Upper lobe of left lung (tissue), 6 donors: Measurements from ENCODE around the gene CHI3L1. TPM values are rescaled to one million over a fixed set of nuclear protein-coding genes. Genes with fewer than 3 reads are reported as not detected.

Source experiments
- ATAC-seq, 2 donors: fragments of 200-7000 bp; cut with Tn5 transposase; one replicate each; pipeline ENCODE4 v1.9.1; 2022; ENCODE audit warnings: mild to moderate bottlenecking in 2 of 2, moderate library complexity in 2 of 2; ENCODE audit not compliant: low FRiP score in 2 of 2
- DNase-seq, 2 donors: peaks; one replicate each; pipeline ENCODE4 v3.0.0-alpha.2; 2019 to 2020
- H3K27ac ChIP-seq, 4 donors: fragments of 200-600 bp; sonication (generic); one replicate each; pipeline ENCODE4 v1.5.1; 2016 to 2019
- H3K27me3 ChIP-seq, 4 donors: fragments of 200-600 bp; sonication (generic); one replicate each; pipeline ENCODE4 v1.5.1; 2017 to 2019
- H3K36me3 ChIP-seq, 4 donors: fragments of 200-600 bp; sonication (generic); one replicate each; pipeline ENCODE4 v1.5.1; 2016 to 2019
- H3K4me1 ChIP-seq, 4 donors: fragments of 200-600 bp; sonication (generic); one replicate each; pipeline ENCODE4 v1.5.1; 2018 to 2019
- H3K4me3 ChIP-seq, 4 donors: fragments of 200-600 bp; sonication (generic); one replicate each; pipeline ENCODE4 v1.5.1; 2017 to 2019; ENCODE audit warnings: mild to moderate bottlenecking in 2 of 4, moderate library complexity in 1 of 4
- H3K9me3 ChIP-seq, 4 donors: fragments of 200-600 bp; sonication (generic); one replicate each; pipeline ENCODE4 v1.5.1; 2018 to 2019
- CTCF ChIP-seq, 6 experiments: fragments of 450-650 bp in 4 of 6; fragments of 200-600 bp in 2 of 6; sonication (generic) in 2 of 6; IDR thresholded peaks; one replicate each; pipeline ENCODE4 v1.5.1; 2016 to 2019; ENCODE audit warnings: antibody characterized with exemption in 6 of 6
- EP300 ChIP-seq, 4 donors: sonication (generic); formaldehyde crosslinking; IDR thresholded peaks; one replicate each; pipeline ENCODE4 v1.5.1; 2017; ENCODE audit warnings: antibody characterized with exemption in 4 of 4, control low read depth in 2 of 4
- POLR2A ChIP-seq, 4 donors: fragments of 450-650 bp; IDR thresholded peaks; one replicate each; pipeline ENCODE4 v1.5.1; 2016 to 2017; ENCODE audit warnings: antibody characterized with exemption in 4 of 4, mild to moderate bottlenecking in 2 of 4
- POLR2AphosphoS5 ChIP-seq, 2 donors: sonication (generic); formaldehyde crosslinking; IDR thresholded peaks; one replicate each; pipeline ENCODE4 v1.5.1; 2017; ENCODE audit warnings: antibody characterized with exemption in 2 of 2
- WGBS, 2 donors: methylation state at CpG; one replicate each; pipeline ENCODE4 v1.1.5; 2017 to 2018; 5-methylcytosine and 5-hydroxymethylcytosine counted together
- total RNA-seq, 6 donors: library from RNA; depleted of rRNA in 4 of 6; stranded (reverse); fragments of >200 nt in 4 of 6; gene quantifications; one replicate each; pipeline versions ENCODE4 v1.1.0 to v1.2.1, GENCODE V29; 2016 to 2021
- donor health status: DM: no; HTN: no; CAD: no; lungs with moderate emphysema.
- donor health status: DM: no; HTN: yes; CAD: no; lungs with severe emphysema.

CHI3L1 gene
- total RNA-seq, 6 donors from 2014 or later, result 12.3 to 68.4 (median 52.4) TPM

DNA sequence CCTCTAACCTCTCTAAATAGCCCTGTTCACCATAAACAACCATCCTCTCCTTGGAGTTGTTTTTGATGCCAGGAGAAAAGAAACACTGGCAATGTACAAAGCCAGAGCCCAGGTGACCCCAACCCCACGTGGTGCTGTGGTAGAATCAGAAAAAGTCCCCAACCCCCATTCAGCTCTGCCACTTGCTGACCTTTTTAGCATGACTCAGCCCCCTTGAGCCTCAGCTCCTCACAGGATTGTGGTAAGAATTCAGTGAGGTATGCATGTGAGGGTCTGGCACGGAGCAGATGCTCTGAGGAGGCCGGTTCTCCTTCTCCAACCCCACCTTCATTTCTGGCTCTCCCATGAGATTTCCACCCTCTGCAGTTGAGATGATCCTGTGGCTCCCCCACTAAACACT, 11.1 kb upstream of the CHI3L1 start:
- ATAC-seq, result no peak
- WGBS, 2 donors, result 37 to 46% methylated on average over 3 of the region's 3 CpGs
- TF ChIP-seq POLR2AphosphoS5 (IDR thresholded peaks at IDR 0.05), result no peak
- TF ChIP-seq EP300 (IDR thresholded peaks at IDR 0.05), result no peak
- TF ChIP-seq POLR2A (IDR thresholded peaks at IDR 0.05), result no peak
- TF ChIP-seq CTCF (IDR thresholded peaks at IDR 0.05), result no peak

DNA sequence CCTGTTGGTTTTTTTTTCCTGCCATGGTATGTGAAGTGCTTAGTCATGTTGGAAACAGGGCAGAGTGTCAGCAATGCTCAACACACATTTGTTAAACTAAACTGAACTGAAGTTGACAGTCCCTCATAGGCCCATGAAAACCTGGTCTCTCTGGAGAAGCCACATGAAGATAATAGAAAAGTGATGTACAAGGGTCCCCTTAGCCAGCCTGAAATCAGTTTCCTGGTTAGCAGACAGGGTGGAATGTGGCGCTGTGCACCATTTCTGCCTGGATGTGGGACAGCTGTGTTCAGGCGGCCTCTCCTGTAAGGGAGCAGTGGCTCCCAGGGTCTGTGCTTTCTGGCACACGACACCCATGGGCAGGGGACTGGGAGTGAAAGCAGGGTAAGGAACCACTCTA, 9.9 kb upstream of the CHI3L1 start:
- ATAC-seq, result no peak
- no peak for DNase-seq
- TF ChIP-seq EP300 (IDR thresholded peaks at IDR 0.05) (no peak), POLR2AphosphoS5 (IDR thresholded peaks at IDR 0.05) (no peak), POLR2A (IDR thresholded peaks at IDR 0.05) (no peak), CTCF (IDR thresholded peaks at IDR 0.05) (no peak)
- Histone ChIP-seq H3K27me3 (no peaks in the 10 kb centered on the region), H3K9me3 (no peaks in the 10 kb centered on the region), H3K36me3 (no peaks in the 10 kb centered on the region), H3K4me1 (peaks cover 4 to 22% (median 9%) of the 10 kb centered on the region in 4 donors), H3K27ac (no peak overlapping the region), H3K4me3 (no peak overlapping the region)
- WGBS, 2 donors, result 89 to 90% methylated on average over 3 of the region's 3 CpGs

More for the DNA sequence above, 11.1 kb upstream of the CHI3L1 start:
- Histone ChIP-seq H3K36me3 (no peaks in the 10 kb centered on the region), H3K27ac (no peak overlapping the region), H3K4me1 (peaks cover 4 to 33% (median 9%) of the 10 kb centered on the region in 4 donors), H3K9me3 (no peaks in the 10 kb centered on the region), H3K4me3 (no peak overlapping the region), H3K27me3 (no peaks in the 10 kb centered on the region)
- DNase-seq, result no peak

DNA sequence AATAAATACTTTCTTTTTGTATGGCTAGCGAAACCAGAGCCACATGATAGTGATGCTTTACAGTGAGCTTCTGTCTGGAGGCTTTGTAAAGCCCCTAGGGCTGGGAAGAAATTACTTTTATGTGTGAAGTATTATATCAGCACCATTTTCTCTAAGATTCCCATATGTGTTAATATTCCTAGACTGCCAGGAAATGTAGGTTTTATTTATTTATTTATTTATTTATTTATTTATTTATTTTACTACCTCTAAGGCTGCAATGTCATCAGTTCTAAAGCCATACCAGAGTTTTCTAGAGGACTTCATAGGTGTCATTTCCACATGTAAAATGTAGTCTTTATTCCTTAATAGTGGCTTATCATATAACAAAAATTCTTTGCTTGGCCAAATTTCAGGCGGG, 4.4 kb upstream of the CHI3L1 start:
- TF ChIP-seq POLR2A (IDR thresholded peaks at IDR 0.05) (no peak), CTCF (IDR thresholded peaks at IDR 0.05) (no peak), EP300 (IDR thresholded peaks at IDR 0.05) (no peak), POLR2AphosphoS5 (IDR thresholded peaks at IDR 0.05) (no peak)
- WGBS, 2 donors, result 93 to 98% methylated on average over 2 of the region's 2 CpGs

GRCh38 chr1:203189951-203190352, 3.4 kb upstream of the CHI3L1 start:
- Histone ChIP-seq H3K27me3 (no peaks in the 10 kb centered on the region), H3K9me3 (no peaks in the 10 kb centered on the region), H3K27ac (no peak overlapping the region), H3K4me3 (no peak overlapping the region), H3K4me1 (peaks cover 9 to 24% (median 18%) of the 10 kb centered on the region in 4 donors), H3K36me3 (no peaks in the 10 kb centered on the region)
- WGBS, 2 donors, result 62 to 67% methylated on average over 7 of the region's 7 CpGs
- no peak for TF ChIP-seq CTCF (IDR thresholded peaks at IDR 0.05)
- TF ChIP-seq POLR2AphosphoS5 (IDR thresholded peaks at IDR 0.05), result no peak
- no peak for TF ChIP-seq POLR2A (IDR thresholded peaks at IDR 0.05)
- no peak for TF ChIP-seq EP300 (IDR thresholded peaks at IDR 0.05)
- ATAC-seq, result no peak
- no peak for DNase-seq

More for the DNA sequence above, 4.4 kb upstream of the CHI3L1 start:
- Histone ChIP-seq H3K27me3 (no peaks in the 10 kb centered on the region), H3K27ac (no peak overlapping the region), H3K4me1 (peaks cover 9 to 19% (median 17%) of the 10 kb centered on the region in 4 donors), H3K9me3 (no peaks in the 10 kb centered on the region), H3K4me3 (no peak overlapping the region), H3K36me3 (no peaks in the 10 kb centered on the region)
- ATAC-seq (no peak), DNase-seq (no peak)

GRCh38 chr1:203188686-203189232, 2.3 kb upstream of the CHI3L1 start:
- Histone ChIP-seq H3K27me3 (no peaks in the 10 kb centered on the region), H3K9me3 (no peaks in the 10 kb centered on the region), H3K36me3 (no peaks in the 10 kb centered on the region), H3K4me3 (no peak overlapping the region), H3K27ac (no peak overlapping the region), H3K4me1 (peaks cover 9 to 24% (median 18%) of the 10 kb centered on the region in 4 donors)
- WGBS, 2 donors, result 75 to 84% methylated on average over 4 of the region's 4 CpGs
- no peak for TF ChIP-seq EP300 (IDR thresholded peaks at IDR 0.05)
- no peak for TF ChIP-seq POLR2AphosphoS5 (IDR thresholded peaks at IDR 0.05)
- no peak for TF ChIP-seq CTCF (IDR thresholded peaks at IDR 0.05)
- TF ChIP-seq POLR2A (IDR thresholded peaks at IDR 0.05), result no peak
- DNase-seq (no peak), ATAC-seq (no peak)
